Measurements from ENCODE around the gene PCDH15.

DNA sequence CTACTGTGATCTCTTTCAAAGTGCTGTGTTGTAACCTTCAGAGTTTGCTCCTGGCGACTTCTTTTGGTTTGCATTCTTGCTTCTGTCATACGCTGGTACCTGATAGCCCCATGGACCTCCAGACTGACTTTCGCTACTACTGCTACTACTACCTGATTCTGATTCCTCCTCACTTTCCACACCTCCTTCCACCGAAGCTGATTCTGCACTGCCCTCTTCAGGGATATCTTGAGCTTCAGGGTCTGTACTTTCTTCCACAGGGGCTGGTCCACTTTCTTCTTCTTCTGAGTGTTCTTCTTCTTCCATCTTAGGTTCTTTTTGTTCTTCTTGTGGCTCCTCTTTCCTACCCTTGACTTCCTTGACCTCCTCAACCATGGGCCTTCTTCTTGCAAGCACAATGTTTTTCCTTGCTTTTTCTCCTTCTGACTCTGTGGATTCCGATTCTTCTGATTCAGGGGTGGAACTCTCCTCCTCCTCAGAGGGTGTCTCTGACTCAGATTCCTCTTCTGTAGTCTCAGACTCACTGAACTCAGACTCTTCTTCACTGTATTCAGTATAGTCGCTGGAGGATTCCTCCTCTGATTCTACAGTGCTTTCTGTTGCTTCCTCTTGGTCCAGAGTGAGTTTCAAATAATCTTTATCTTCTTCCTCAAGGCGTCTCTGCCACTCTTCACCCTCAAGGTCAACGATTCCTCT lies 992.2 kb downstream of the PCDH15 start:
- no peak for TF ChIP-seq GATA3 (IDR thresholded peaks at IDR 0.05; ENCODE audit: low read depth, low read length)
- no peak for TF ChIP-seq GATA2 (IDR thresholded peaks at IDR 0.05; ENCODE audit: low read depth, low read length)
